Cerebellar nuclear complex (tissue), 1 donor: ENCODE data around the gene ASTL.
A peak's percentile ranks its signal among the peaks of the same experiment; 100 is the strongest.
"Not testable (repeated sequence)": the region's sequence is repeated elsewhere in the genome, so short reads cannot be mapped to it uniquely, and the experiment has no call there.

Experiments used
- DNase-seq, 2 experiments: peaks; one replicate each; lab custom pipeline; 2025; lab: John Stamatoyannopoulos, UW

ASTL gene

GRCh38 chr2:96138179-96139145 is at the start of gene ASTL:
Gene ASTL, minus strand, starts transcription at chr2:96138502. Its CDS starts 66 bp downstream, at chr2:96138436.
- DNase-seq = no peak

- DNase-seq = no peak
These were observed 48.3 kb upstream of the ASTL start for GRCh38 chr2:96186562-96186961.

DNA sequence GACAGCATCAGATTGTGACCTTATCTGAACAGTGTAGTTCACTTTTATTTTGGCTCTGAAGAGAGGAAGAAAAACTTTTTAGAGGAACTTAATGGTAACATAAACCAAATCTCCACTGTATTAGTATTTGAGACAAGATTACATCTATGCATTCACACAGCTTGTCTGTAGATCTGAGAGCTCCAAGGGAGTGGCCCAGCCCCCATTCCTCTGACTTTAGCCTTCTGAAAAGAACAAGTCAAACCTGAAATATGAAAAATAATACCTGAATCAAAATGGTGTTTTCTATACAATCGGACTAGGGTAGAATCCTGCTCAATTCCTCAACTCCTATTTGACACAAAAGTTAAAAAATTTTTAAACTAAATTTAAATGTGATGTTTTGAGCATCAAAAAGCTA is 47.2 kb upstream of the ASTL start:
- no peak for DNase-seq

- no peak for DNase-seq
These were observed 46.7 kb upstream of the ASTL start for GRCh38 chr2:96184989-96185388.

- DNase-seq = no peak
These were observed 45.9 kb upstream of the ASTL start for GRCh38 chr2:96184188-96184587.

DNA sequence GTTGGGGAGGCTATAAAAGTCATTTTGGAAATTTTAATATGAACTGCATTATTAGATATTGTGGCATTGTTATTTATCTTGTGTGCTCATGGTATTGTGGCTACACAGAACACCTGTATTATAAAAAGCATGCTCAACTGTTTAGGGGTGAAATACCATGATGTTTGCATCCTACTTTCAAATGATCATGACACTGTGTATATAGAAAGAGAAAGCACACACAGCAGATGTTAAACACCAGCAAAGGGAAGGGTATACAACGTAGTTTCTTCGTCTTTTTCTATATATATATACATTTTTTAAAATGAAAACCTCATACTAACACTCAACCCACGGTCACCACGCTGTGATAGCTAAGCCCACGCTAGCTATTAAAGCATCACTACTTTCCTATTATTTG is 43.2 kb upstream of the ASTL start:
- DNase-seq = no peak

DNA sequence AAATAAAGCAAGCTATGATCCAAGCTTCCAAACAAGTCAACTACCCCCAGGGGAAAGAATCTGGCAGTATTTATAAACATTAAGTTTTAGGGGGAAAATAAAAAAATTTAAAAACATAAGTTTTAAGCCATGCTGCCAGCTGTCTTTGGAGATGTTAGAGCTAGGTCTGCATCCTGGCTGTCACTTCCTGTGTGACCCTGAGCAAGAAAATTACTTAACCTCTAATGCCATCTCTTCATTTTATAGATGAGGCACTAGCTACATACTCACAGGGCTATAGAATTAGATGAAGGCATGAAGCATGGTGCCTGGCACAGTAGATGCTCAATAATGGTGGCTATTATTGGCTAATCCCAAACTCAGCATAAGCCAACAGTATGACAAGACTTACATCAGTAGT is 42.2 kb upstream of the ASTL start:
- no peak for DNase-seq

DNA sequence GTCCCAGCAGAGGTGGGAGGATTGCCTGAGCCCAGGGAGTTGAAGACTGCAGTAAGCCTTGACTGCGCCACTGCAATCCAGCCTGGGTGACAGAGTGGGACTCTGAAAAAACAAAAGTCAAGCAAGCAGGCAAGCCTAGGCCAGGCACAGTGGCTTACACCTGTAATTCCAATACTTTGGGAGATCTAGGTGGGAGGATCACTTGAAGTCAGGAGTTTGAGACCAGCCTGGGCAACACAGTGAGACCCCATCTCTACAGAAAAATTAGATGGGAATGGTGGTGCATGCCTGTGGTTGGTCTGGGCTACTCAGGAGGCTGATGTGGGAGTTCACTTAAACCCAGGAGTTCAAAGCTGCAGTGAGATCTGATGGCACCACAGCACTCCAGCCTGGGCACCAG is 41.7 kb upstream of the ASTL start:
- no peak for DNase-seq

DNA sequence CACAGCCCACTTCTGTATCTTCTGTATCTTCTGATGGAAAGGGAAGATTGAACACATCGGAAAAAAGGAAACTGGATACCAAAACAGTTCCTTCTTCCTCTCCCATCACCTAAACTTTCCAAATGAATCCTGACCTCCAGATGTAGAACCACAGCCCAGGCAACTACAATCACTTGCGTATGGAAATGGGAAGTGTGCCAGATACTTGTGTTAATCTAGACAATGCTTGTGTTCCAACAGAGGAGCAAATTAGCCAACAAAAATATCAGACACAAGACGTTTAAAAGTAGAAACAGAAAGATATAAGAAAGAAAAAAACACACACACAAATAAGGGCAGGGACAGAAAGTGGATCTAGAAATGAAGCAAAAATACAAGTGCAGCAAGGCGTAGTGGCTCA is 38.4 kb upstream of the ASTL start:
- no peak for DNase-seq

DNA sequence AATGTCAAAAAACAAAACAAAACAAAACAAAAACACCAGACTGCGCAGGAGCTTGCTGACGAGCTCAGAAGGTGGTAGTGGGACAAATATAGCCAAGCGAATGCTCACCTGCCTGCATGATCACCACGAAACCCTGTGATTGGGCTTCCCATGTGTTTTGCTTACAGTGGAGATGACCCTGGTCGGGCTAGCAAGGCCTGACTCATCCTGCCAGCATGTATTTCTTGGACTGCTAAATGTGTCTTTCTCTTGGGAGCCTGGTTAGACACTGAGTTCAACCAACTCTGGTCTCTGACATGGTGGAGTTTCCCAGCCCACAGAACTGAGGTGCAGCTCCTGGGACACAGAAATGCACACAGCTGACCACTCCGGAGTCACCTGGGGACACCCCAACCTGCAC is 37.6 kb upstream of the ASTL start:
- no peak for DNase-seq

DNA sequence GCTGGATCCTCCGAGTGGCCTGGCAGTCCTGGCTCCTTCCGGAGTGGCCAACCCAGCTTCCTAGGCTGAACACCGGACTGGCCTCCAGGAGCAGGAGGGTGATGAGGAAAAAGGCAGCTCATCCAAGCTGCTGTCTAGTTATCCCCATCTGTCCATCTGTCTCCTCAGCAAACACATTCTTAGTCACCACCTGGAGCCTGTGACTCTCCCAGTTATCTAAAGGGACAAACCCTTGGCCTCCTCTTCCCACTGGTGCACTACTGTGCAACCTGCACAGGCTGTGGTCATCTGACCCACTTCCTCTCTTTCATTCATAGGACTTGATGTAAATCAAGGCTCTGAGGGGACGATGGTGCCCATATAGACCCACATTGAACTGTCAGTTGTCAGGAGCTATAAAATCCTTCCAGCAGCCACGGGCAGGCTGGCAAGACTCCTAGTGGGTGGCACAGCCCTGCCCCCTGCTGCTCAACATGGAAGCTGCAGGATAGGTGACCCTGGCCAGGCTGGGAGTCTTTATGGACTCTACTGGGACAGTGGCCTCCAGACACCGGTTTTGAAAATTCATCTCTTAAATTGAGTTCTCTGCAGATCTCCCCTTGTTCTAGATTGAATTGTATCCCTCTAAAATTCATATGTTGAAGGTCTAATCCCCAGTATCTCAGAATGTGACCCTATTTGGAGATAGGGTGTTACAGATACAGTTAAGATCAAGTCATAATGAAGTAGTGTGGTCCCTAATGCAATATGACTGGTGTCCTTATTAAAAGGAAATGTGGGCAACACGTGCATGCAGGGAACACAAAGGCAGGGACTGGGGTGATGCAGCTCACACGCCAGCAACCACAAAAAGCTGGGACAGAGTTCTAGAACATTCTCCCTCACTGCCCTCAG is 36.2 kb upstream of the ASTL start:
- DNase-seq = peak in 1 of 2 experiments; percentile 13

DNA sequence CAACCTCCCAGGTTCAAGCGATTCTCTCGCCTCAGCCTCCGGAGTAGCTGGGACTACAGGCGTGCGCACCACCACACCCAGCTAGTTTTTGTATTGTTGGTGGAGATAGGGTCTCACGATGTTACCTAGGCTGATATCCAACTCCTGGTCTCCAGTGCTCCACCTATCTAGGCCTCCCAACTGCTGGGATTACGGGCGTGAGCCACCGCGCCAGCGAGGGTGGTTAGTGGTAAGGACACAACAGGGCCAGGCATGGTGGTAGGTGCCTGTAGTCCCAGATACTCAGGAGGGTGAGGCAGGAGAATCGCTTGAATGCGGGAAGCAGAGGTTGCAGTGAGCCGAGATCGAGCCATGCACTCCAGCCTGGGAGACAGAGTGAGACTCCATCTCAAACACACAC is 33.5 kb upstream of the ASTL start:
- DNase-seq = no peak

GRCh38 chr2:96170626-96171025 is 32.3 kb upstream of the ASTL start:
- DNase-seq = no peak

- no peak for DNase-seq
These were observed 31.7 kb upstream of the ASTL start for GRCh38 chr2:96169868-96170507.

DNA sequence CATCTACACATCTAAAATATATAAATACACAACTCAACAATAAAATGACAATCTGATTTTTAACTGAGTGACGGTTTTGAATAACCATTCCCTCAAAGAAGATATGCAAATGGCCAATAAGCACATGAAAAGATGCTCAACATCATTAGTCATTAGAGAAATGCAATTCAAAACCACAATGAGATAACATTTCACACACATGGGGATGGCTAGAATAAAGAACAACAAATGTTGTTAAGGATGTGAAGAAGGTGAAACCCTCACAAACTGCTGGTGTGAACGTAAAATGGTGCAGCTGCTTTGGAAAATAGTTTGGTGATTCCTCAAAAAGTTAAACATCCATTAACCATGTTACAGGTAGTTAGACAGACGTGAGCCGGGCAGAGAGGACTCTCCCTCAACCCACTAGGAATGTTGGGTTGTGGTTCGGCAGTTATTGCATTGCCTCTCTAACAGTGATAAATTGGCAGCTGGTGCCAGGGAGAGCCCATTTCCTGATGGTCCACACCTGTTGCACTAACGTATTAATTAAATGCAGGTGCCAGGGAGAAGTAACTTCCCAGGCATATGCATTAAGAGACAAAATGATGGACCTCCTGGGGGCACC is 29.2 kb upstream of the ASTL start:
- no peak for DNase-seq

DNA sequence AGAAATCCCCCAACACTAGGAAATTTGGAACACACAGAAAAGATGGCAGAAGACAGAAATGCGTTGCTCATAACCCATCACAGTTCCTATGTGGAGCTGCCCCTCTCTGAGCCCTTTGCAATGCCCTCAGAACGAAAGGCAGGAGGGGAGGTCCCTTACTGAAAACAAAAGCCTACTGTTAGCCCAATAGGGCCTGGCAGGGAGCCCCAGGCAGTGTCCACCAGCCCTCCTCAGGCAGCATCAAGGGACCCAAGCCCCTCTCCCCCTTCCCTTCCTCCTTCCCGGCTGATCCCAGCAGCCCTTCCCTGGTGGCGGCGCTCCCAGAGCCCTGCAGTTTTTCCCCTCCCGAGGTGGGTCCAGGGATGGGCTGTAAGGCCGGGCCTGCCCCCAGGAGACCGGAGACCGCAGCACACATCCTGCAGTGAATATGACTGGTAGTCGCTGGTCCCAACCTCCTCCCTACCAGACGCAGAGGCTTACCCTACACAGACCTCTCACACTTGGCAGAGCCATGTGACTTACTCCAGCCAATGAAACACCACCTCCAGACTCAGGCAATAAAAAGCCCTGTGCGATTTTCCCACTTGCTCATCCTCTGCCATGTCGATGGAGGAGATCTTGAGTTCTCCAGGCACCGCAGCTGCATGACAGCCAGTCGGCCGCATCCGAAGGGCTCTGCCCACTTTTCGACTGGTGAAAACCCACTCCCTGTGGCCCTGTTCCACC is 26.3 kb upstream of the ASTL start:
- no peak for DNase-seq

- DNase-seq = no peak
These were observed 25.6 kb upstream of the ASTL start for GRCh38 chr2:96163768-96164429.

- DNase-seq = no peak
These were observed 25.1 kb upstream of the ASTL start for GRCh38 chr2:96163415-96163767.

DNA sequence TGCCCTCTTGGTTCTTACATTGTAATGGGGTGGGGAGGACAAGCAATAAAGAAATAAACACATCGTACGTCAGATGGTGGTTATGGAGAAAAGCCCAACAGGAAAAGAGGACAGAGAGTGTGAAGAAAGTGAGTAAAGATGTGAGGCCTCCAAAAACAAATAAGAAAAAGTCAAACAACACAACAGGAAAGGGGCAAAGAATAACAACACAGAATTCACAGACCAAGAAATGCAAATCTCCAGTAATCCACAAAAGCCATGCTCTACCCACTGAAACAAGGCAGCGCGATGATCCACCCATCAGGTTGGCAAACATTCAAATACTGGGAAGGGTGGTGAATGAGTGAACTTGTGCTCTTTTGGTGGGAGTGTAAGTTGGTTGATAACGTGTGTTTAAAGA is 23.6 kb upstream of the ASTL start:
- no peak for DNase-seq

GRCh38 chr2:96160366-96160765 is 22.1 kb upstream of the ASTL start:
- not testable (repeated sequence) for DNase-seq
